A549 treated with Mapracorat at 1 μM for 4 hours (cell line): ENCODE data around the gene REEP6. TPM values are rescaled to one million over a fixed set of nuclear protein-coding genes. Genes with fewer than 3 reads are reported as not detected.

Source experiments
- total RNA-seq: library from RNA; stranded (reverse); fragments of 200-300 nt; extraction: Qiagen RNA extraction; gene quantifications from 5 replicates; pipeline ENCODE4 v1.2.3, GENCODE V29; 2022

The REEP6 gene
- total RNA-seq, result 4.4 to 5.8 TPM (median 4.9 TPM) in 5 replicates

DNA sequence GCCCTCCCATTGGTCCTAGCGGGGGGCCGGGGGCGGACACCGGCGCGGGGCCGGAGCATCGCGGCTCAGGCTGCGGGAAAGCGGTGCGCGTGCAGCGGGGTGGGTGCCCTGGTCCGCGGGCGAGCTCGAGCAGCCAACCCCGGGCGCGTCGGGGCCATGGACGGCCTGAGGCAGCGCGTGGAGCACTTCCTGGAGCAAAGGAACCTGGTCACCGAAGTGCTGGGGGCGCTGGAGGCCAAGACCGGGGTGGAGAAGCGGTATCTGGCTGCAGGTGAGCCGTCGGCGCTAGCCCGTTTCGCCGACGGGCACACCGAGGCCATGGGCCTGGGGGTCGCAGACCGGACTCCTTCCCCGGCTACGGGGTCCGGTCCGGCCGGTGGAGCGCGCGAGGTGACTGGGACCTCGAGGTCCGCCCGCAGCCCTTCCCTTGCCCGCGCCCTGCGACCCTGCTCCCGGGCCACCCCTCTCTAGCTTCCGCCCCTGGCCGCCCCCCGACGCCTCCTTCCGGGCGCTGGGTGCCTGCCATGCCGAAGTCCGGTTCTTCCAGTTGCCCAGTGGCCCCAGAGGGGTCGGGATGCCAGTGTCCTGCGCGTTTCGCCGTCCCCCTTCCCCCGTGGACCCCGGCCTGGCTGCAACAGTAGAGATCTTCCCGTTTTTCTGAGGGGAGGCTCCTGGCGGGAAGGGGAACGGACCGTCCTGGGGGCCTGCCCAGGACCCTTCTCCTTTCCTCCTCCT is at the start of gene REEP6:
Gene REEP6 (plus strand): TSS at position 68 of the 735 bp plus-strand sequence. CDS start 89 bp downstream, at position 157.

DNA sequence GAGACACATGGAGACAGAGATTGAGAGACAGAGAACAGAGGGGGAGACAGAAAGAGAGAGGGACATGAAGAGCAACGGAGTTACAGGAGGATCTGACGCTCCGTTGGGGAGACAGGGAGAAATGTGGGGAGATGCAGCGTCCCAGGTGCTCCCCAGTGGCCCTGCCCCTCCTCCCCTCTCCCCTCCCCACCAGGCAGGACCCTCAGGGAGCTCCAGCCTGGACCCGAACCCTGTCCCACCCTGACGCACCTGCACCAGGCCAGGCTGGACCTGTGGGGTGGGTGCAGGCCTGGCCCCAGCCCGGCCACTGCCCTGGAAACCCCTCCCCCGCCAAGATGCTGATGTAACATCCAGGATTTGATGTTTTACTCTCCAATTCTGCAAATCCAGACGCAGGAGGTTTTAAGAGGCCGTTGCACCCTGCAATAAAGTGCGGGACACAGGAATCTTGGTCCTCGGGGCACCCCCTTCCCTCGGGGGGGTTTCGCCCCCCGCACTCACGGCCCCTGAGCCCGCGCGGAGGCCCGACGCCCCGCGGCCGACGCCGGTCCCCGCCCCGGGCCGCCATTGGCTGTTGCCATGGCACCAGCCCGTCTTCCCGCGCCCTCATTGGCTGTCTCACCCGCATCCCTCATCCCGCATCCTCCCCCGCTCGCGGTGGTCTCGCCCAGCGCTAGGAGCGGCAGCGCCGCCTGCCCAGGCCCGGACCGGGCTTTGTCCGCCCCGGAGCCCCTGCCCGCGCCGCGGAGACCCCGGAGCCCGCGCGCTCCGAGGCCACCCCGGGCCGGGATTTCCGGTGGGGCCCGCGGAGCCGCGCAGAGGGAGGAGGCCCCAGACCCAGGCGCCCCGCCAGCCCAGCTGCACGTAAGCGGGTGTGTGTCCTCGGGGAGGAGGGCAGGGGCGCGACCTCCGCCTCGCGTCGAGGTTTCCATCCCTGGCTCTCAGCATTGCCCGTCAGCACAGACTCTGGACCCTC is 41.2 kb upstream of the REEP6 start, which contains the start of gene APC2:
Gene APC2 (plus strand): TSS at position 655 of the 976 bp plus-strand sequence. CDS start 2,881 bp downstream, outside the sequence.

GRCh38 chr19:1478934-1479707 is 11.9 kb upstream of the REEP6 start, which contains the start of gene C19orf25:
C19orf25 (minus strand) TSS chr19:1479215; CDS start chr19:1478903, 312 bp downstream.

GRCh38 chr19:1490311-1491113 is 469 bp upstream of the REEP6 start, which contains the start of gene PCSK4:
PCSK4 (minus strand) TSS chr19:1490350; CDS start chr19:1490346, 4 bp downstream.

GRCh38 chr19:1512671-1513498 is 21.9 kb downstream of the REEP6 start, which contains the start of gene ADAMTSL5:
ADAMTSL5 (minus strand) TSS chr19:1513019; CDS start chr19:1510943, 2,076 bp downstream.

GRCh38 chr19:1523412-1524286 is 32.7 kb downstream of the REEP6 start, which contains the start of gene PLK5:
PLK5 (plus strand) TSS chr19:1524077; CDS start chr19:1526997, 2,920 bp downstream.

Other genes starting within 250 kb of the REEP6 start
- gene ATP5F1D, start 249.4 kb upstream of the REEP6 start, total RNA-seq, result 76.6 to 174 TPM (median 172 TPM) in 5 replicates
- gene MIDN, start 242.6 kb upstream of the REEP6 start, total RNA-seq, result 42.8 to 54.2 TPM (median 50.7 TPM) in 5 replicates
- 94.0 to 177 TPM (median 104 TPM) in 5 replicates for gene CIRBP, start 221.8 kb upstream of the REEP6 start, total RNA-seq
- gene FAM174C, start 215.7 kb upstream of the REEP6 start, total RNA-seq, result 43.0 to 92.1 TPM (median 78.4 TPM) in 5 replicates
- gene EFNA2, start 205.3 kb upstream of the REEP6 start, total RNA-seq, result 1.5 to 2.4 TPM (median 1.7 TPM) in 5 replicates
- 70.5 to 76.7 TPM (median 73.9 TPM) in 5 replicates for gene NDUFS7, start 107.3 kb upstream of the REEP6 start, total RNA-seq
- 27.5 to 43.7 TPM (median 40.5 TPM) in 5 replicates for gene GAMT, start 89.6 kb upstream of the REEP6 start, total RNA-seq
- 74.9 to 108 TPM (median 102 TPM) in 5 replicates for gene DAZAP1, start 83.6 kb upstream of the REEP6 start, total RNA-seq
- 1,432 to 1,976 TPM (median 1,893 TPM) in 5 replicates for gene RPS15, start 52.8 kb upstream of the REEP6 start, total RNA-seq
- gene APC2, start 41.1 kb upstream of the REEP6 start, total RNA-seq, result 0.64 to 2.7 TPM (median 1.8 TPM) in 5 replicates
- gene C19orf25, start 12.0 kb upstream of the REEP6 start, total RNA-seq, result 9.1 to 20.0 TPM (median 17.5 TPM) in 5 replicates
- 0.52 to 1.2 TPM (median 1.0 TPM) in 5 replicates for gene PCSK4, start 831 bp upstream of the REEP6 start, total RNA-seq
- 2.3 to 3.5 TPM (median 3.4 TPM) in 5 replicates for gene ADAMTSL5, start 21.8 kb downstream of the REEP6 start, total RNA-seq
- not detected in 5 replicates for gene PLK5, start 32.9 kb downstream of the REEP6 start, total RNA-seq
- 5.9 to 13.5 TPM (median 12.5 TPM) in 5 replicates for gene MEX3D, start 77.1 kb downstream of the REEP6 start, total RNA-seq
- 32.8 to 54.3 TPM (median 44.6 TPM) in 5 replicates for gene MBD3, start 101.7 kb downstream of the REEP6 start, total RNA-seq
- gene UQCR11, start 114.3 kb downstream of the REEP6 start, total RNA-seq, result 87.9 to 189 TPM (median 174 TPM) in 5 replicates
- gene TCF3, start 161.4 kb downstream of the REEP6 start, total RNA-seq, result 48.3 to 69.6 TPM (median 64.1 TPM) in 5 replicates